ENCODE data around the gene OLFML3. TPM values are rescaled to one million over a fixed set of nuclear protein-coding genes. Genes with fewer than 3 reads are reported as not detected.
"Not testable (repeated sequence)": the region's sequence is repeated elsewhere in the genome, so short reads cannot be mapped to it uniquely, and the experiment has no call there.

OLFML3 gene
- polyA plus RNA-seq, 1 donor = 54.9 TPM

DNA sequence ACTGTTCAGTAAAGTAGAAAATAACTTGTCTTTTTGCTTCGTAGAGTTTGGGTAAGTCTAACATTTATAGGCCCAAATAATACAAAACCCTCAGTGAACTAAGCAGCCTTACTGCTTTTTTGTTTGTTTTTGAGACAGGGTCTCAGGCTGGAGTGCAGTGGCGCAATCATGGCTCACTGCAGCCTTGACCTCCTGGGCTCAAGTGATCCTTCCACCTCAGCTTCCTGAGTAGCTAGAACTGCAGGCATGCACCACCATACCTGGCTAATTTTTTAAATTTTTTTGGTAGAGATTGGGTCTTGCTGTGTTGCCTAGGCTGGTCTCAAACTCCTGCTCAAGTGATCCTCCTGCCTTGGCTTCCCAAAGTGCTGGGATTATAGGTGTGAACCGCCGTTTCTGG lies 31.1 kb upstream of the OLFML3 start:
- DNase-seq; H3K4me3 ChIP-seq (ENCODE audit: low read length); H3K27ac ChIP-seq (ENCODE audit: low read length); H3K9me3 ChIP-seq (ENCODE audit: control insufficient read depth, low read depth, low read length); H3K27me3 ChIP-seq (ENCODE audit: control insufficient read depth, insufficient read depth, low read length); H3K36me3 ChIP-seq (ENCODE audit: control insufficient read depth, insufficient read depth, low read length): not testable (repeated sequence)
- WGBS (ENCODE audit: insufficient coverage, low lambda C conversion rate) = no CpG with 5 or more reads among the region's 4 CpGs
- H3K4me1 ChIP-seq (ENCODE audit: control insufficient read depth, insufficient read depth, low read length) = peaks cover 16% of the 10 kb centered on the region

DNA sequence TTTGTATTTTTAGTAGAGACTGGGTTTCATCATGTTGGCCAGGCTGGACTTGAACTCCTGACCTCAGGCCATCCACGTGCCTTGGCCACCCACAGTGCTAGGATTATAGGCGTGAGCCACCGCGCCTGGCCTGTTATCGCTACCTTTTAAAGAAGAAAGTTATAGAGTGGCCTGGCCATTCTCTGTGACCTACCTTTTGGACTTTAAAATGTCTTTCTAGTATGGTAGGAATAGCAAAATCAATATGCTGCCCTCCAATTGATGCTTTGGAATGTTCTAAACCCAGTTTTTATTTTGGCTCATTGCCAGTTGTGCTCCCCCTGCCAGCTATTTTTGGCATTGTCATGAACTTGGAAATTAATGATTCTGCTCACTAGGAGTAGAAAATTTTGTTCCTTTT lies 30.3 kb upstream of the OLFML3 start:
- Histone ChIP-seq H3K27me3 (ENCODE audit: control insufficient read depth, insufficient read depth, low read length) (no peaks in the 10 kb centered on the region), H3K4me1 (ENCODE audit: control insufficient read depth, insufficient read depth, low read length) (peaks cover 16% of the 10 kb centered on the region), H3K4me3 (ENCODE audit: low read length) (no peak overlapping the region), H3K27ac (ENCODE audit: low read length) (no peak overlapping the region), H3K9me3 (ENCODE audit: control insufficient read depth, low read depth, low read length) (no peaks in the 10 kb centered on the region), H3K36me3 (ENCODE audit: control insufficient read depth, insufficient read depth, low read length) (peaks cover 8% of the 10 kb centered on the region)
- no CpG with 5 or more reads among the region's 5 CpGs for whole genome bisulfite sequencing (ENCODE audit: insufficient coverage, low lambda C conversion rate)
- DNase-seq = no peak

DNA sequence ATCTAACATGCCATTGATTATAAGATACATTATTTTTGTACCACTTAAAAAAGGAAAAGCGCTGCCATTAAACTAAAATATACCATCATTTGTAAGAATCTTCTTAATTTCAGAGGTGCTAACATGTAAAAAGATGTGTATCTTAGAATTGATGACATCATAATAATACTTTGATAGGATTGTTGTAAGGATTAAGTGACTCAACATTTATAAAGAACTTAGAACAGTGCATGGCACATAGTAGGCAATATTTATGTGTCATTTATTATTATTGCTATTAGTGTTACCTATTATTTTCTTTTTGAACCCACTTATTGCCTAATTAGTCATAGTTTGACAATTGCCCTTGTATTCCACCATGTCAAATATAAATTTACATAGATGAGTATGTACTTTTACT lies 28.4 kb upstream of the OLFML3 start:
- 86% methylated on average over 1 of the region's 1 CpG for WGBS (ENCODE audit: insufficient coverage, low lambda C conversion rate)
- DNase-seq = no peak
- peaks cover 16% of the 10 kb centered on the region for H3K4me1 ChIP-seq (ENCODE audit: control insufficient read depth, insufficient read depth, low read length)
- peaks cover 17% of the 10 kb centered on the region for H3K36me3 ChIP-seq (ENCODE audit: control insufficient read depth, insufficient read depth, low read length)
- H3K4me3 ChIP-seq (ENCODE audit: low read length) = no peak overlapping the region
- no peaks in the 10 kb centered on the region for H3K9me3 ChIP-seq (ENCODE audit: control insufficient read depth, low read depth, low read length)
- no peak overlapping the region for H3K27ac ChIP-seq (ENCODE audit: low read length)
- H3K27me3 ChIP-seq (ENCODE audit: control insufficient read depth, insufficient read depth, low read length) = no peaks in the 10 kb centered on the region

DNA sequence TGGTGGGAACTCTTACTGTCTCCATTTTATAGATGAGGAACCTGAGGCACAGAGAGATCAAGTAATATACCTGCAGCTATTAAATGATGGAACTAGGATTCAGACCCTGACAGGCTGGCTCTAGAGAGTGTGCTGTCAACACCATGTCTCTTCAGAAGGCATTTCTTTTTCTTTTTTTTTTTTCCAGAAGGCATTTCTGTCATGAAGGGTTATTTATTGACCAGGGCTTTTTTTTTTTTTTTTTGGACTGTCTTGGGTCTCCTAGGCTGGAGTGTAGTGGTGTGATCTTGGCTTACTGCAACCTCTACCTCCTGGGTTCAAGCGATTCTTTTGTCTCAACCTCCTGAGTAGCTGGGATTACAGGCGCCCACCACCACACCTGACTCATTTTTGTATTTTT lies 27.6 kb upstream of the OLFML3 start:
- Histone ChIP-seq H3K4me3 (ENCODE audit: low read length) (no peak overlapping the region), H3K9me3 (ENCODE audit: control insufficient read depth, low read depth, low read length) (no peaks in the 10 kb centered on the region), H3K27ac (ENCODE audit: low read length) (no peak overlapping the region), H3K27me3 (ENCODE audit: control insufficient read depth, insufficient read depth, low read length) (no peaks in the 10 kb centered on the region), H3K4me1 (ENCODE audit: control insufficient read depth, insufficient read depth, low read length) (peaks cover 13% of the 10 kb centered on the region), H3K36me3 (ENCODE audit: control insufficient read depth, insufficient read depth, low read length) (peaks cover 22% of the 10 kb centered on the region)
- no peak for DNase-seq
- no CpG with 5 or more reads among the region's 2 CpGs for WGBS (ENCODE audit: insufficient coverage, low lambda C conversion rate)

DNA sequence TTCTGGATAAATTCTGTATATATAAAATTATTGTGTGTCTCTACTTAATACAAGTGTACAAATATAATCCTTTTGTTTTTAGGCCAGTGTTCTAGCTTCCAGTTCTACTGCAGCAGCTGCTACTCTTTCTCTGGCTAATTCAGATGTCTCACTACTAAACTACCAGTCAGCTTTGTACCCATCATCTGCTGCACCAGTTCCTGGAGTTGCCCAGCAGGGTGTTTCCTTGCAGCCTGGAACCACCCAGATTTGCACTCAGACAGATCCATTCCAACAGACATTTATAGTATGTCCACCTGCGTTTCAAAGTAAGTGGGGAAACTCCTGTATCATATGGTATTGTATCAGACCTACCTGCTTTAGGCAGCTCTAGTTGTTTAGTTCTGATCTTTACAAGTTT lies 21.3 kb upstream of the OLFML3 start:
- DNase-seq = no peak
- no peaks in the 10 kb centered on the region for H3K4me1 ChIP-seq (ENCODE audit: control insufficient read depth, insufficient read depth, low read length)
- no peaks in the 10 kb centered on the region for H3K9me3 ChIP-seq (ENCODE audit: control insufficient read depth, low read depth, low read length)
- no CpG with 5 or more reads among the region's 1 CpG for WGBS (ENCODE audit: insufficient coverage, low lambda C conversion rate)
- H3K4me3 ChIP-seq (ENCODE audit: low read length) = no peak overlapping the region
- H3K27ac ChIP-seq (ENCODE audit: low read length) = no peak overlapping the region
- peaks cover 58% of the 10 kb centered on the region for H3K36me3 ChIP-seq (ENCODE audit: control insufficient read depth, insufficient read depth, low read length)
- H3K27me3 ChIP-seq (ENCODE audit: control insufficient read depth, insufficient read depth, low read length) = no peaks in the 10 kb centered on the region

DNA sequence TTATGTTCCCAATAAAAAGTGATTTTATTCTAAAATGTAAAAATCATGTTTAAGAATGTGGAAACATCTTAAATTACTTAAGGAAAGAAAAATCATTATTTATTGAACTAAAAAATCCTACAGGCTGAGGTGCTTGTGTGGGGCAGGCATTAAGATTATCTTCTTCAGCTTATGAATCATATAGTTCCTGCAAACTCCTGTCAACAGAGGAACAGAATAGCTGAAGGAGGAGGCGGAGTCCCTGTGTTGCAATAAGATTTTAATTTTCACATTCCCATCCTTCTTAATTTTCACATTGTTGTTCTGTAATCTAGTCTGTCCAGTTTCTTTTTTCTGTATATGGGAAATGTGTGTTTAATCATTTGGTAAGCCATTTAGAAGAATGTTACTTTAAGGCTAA lies 20.6 kb upstream of the OLFML3 start:
- Histone ChIP-seq H3K36me3 (ENCODE audit: control insufficient read depth, insufficient read depth, low read length) (peaks cover 63% of the 10 kb centered on the region), H3K27me3 (ENCODE audit: control insufficient read depth, insufficient read depth, low read length) (no peaks in the 10 kb centered on the region), H3K9me3 (ENCODE audit: control insufficient read depth, low read depth, low read length) (no peaks in the 10 kb centered on the region), H3K27ac (ENCODE audit: low read length) (no peak overlapping the region), H3K4me1 (ENCODE audit: control insufficient read depth, insufficient read depth, low read length) (no peaks in the 10 kb centered on the region), H3K4me3 (ENCODE audit: low read length) (no peak overlapping the region)
- no peak for DNase-seq
- no CpG with 5 or more reads among the region's 1 CpG for WGBS (ENCODE audit: insufficient coverage, low lambda C conversion rate)

DNA sequence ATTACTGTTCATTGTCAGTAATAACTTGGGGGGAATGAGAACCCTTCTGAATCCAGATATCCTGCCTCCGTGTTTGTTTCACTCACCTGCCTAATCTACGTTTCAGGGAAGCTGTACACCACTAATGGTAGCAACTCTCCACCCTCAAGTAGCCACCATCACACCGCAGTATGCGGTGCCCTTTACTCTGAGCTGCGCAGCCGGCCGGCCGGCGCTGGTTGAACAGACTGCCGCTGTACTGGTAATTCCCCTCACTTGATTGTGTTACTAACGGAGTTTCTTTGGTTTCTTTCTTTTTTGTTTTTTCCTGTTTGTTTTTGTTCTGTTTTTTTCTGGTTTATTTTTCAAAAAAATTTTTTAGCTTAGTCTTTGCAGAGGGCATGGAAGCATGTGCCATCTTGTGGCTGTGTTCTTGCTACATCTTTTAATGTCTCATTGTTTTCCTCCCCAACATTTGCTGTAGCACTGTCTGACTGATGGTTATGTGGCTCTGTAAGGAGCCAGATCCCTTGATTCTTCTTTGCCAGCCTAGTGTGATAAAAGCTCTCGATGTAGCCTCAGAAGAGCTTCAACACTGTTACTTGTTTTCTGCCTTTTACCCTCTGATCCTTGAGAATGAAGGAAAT lies 15.9 kb upstream of the OLFML3 start:
- H3K4me1 ChIP-seq (ENCODE audit: control insufficient read depth, insufficient read depth, low read length) = no peaks in the 10 kb centered on the region
- peaks cover 58% of the 10 kb centered on the region for H3K36me3 ChIP-seq (ENCODE audit: control insufficient read depth, insufficient read depth, low read length)
- DNase-seq = no peak
- H3K4me3 ChIP-seq (ENCODE audit: low read length) = no peak overlapping the region
- 94% methylated on average over 4 of the region's 12 CpGs for WGBS (ENCODE audit: insufficient coverage, low lambda C conversion rate)
- H3K27me3 ChIP-seq (ENCODE audit: control insufficient read depth, insufficient read depth, low read length) = no peaks in the 10 kb centered on the region
- no peaks in the 10 kb centered on the region for H3K9me3 ChIP-seq (ENCODE audit: control insufficient read depth, low read depth, low read length)
- H3K27ac ChIP-seq (ENCODE audit: low read length) = no peak overlapping the region

DNA sequence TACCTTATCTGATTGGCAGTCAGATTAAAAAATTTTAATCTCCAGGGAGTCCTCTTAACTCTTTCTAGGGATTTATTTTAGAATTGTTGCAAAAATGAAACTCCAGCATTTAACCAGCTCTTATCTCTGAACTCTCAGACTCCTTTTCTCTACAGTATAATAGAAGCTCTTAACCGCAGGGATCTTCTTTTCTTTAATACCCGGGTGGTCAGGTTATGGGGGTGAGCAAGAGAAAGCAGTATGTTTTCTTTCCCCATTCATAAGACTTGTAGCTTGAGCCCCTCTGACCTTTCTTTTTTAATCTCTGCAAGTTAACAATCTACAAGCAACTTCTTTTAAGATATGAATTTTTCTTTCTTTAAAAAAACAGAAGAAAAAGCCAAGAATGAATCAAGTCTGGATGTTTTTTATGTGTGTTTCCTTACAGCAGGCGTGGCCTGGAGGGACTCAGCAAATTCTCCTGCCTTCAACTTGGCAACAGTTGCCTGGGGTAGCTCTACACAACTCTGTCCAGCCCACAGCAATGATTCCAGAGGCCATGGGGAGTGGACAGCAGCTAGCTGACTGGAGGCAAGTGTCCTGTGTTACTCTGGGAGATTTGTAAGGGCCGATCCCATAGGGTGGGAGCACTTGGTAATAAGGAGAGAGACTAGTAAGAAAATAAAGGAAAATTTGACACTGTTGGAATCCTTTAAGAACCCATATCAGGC lies 13.4 kb upstream of the OLFML3 start:
- no peak for DNase-seq
- no peak overlapping the region for H3K4me3 ChIP-seq (ENCODE audit: low read length)
- 100% methylated on average over 2 of the region's 4 CpGs for WGBS (ENCODE audit: insufficient coverage, low lambda C conversion rate)
- no peaks in the 10 kb centered on the region for H3K27me3 ChIP-seq (ENCODE audit: control insufficient read depth, insufficient read depth, low read length)
- H3K9me3 ChIP-seq (ENCODE audit: control insufficient read depth, low read depth, low read length) = no peaks in the 10 kb centered on the region
- no peaks in the 10 kb centered on the region for H3K4me1 ChIP-seq (ENCODE audit: control insufficient read depth, insufficient read depth, low read length)
- H3K27ac ChIP-seq (ENCODE audit: low read length) = no peak overlapping the region
- H3K36me3 ChIP-seq (ENCODE audit: control insufficient read depth, insufficient read depth, low read length) = peaks cover 70% of the 10 kb centered on the region

DNA sequence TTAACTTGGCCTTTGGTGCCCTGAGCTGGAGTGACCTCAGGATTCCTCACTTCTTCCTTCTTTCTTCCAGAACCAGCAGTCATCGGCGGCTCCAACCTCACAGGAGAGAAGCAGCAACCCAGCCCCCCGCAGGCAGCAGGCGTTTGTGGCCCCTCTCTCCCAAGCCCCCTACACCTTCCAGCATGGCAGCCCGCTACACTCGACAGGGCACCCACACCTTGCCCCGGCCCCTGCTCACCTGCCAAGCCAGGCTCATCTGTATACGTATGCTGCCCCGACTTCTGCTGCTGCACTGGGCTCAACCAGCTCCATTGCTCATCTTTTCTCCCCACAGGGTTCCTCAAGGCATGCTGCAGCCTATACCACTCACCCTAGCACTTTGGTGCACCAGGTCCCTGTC lies 6.3 kb upstream of the OLFML3 start:
- H3K9me3 ChIP-seq (ENCODE audit: control insufficient read depth, low read depth, low read length) = no peaks in the 10 kb centered on the region
- peaks cover 55% of the 10 kb centered on the region for H3K36me3 ChIP-seq (ENCODE audit: control insufficient read depth, insufficient read depth, low read length)
- no peaks in the 10 kb centered on the region for H3K4me1 ChIP-seq (ENCODE audit: control insufficient read depth, insufficient read depth, low read length)
- whole genome bisulfite sequencing (ENCODE audit: insufficient coverage, low lambda C conversion rate) = no CpG with 5 or more reads among the region's 9 CpGs
- no peak for DNase-seq
- no peak overlapping the region for H3K27ac ChIP-seq (ENCODE audit: low read length)
- no peak overlapping the region for H3K4me3 ChIP-seq (ENCODE audit: low read length)
- no peaks in the 10 kb centered on the region for H3K27me3 ChIP-seq (ENCODE audit: control insufficient read depth, insufficient read depth, low read length)

DNA sequence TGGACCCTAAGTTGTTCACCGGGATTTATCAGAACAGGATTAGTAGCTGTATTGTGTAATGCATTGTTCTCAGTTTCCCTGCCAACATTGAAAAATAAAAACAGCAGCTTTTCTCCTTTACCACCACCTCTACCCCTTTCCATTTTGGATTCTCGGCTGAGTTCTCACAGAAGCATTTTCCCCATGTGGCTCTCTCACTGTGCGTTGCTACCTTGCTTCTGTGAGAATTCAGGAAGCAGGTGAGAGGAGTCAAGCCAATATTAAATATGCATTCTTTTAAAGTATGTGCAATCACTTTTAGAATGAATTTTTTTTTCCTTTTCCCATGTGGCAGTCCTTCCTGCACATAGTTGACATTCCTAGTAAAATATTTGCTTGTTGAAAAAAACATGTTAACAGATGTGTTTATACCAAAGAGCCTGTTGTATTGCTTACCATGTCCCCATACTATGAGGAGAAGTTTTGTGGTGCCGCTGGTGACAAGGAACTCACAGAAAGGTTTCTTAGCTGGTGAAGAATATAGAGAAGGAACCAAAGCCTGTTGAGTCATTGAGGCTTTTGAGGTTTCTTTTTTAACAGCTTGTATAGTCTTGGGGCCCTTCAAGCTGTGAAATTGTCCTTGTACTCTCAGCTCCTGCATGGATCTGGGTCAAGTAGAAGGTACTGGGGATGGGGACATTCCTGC lies 3.9 kb upstream of the OLFML3 start:
- H3K27me3 ChIP-seq (ENCODE audit: control insufficient read depth, insufficient read depth, low read length) = no peaks in the 10 kb centered on the region
- H3K4me1 ChIP-seq (ENCODE audit: control insufficient read depth, insufficient read depth, low read length) = no peaks in the 10 kb centered on the region
- no peak for DNase-seq
- no peak overlapping the region for H3K4me3 ChIP-seq (ENCODE audit: low read length)
- H3K9me3 ChIP-seq (ENCODE audit: control insufficient read depth, low read depth, low read length) = no peaks in the 10 kb centered on the region
- WGBS (ENCODE audit: insufficient coverage, low lambda C conversion rate) = no CpG with 5 or more reads among the region's 4 CpGs
- H3K36me3 ChIP-seq (ENCODE audit: control insufficient read depth, insufficient read depth, low read length) = peaks cover 31% of the 10 kb centered on the region
- H3K27ac ChIP-seq (ENCODE audit: low read length) = no peak overlapping the region

Measured in large intestine (tissue), 3 donors.